Measurements from ENCODE around the gene FGF2.
"Not testable (repeated sequence)": the region's sequence is repeated elsewhere in the genome, so short reads cannot be mapped to it uniquely, and the experiment has no call there.

The FGF2 gene

GRCh38 chr4:122826553-122827257 lies at the start of gene FGF2:
TSS of gene FGF2 (plus strand) at chr4:122826831. CDS start at chr4:122827175, 344 bp downstream.
- peak; percentile 28 for DNase-seq

DNA sequence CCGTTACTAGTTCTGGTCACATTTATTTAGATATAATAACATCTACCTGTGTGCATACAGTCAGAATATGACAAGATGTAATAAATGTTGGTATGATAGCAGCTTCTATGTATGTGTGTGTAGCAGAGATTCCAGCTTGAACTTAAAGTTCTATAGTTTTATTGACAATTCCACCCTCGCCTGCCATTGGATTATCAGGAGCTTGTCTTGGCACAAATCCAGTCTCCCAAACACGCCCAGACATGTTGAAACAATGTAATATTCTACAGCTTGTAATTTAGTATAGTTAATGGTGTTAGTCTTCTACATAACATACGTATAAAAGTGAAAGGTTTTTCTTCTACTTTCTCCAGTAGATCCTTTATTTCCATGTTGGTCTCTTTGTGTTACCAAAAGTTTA lies 49.7 kb upstream of the FGF2 start:
- peak; percentile 4 for DNase-seq

GRCh38 chr4:122777846-122778673 lies 48.6 kb upstream of the FGF2 start:
- no peak for DNase-seq

- DNase-seq = no peak
Observed at GRCh38 chr4:122781486-122781885, 45.1 kb upstream of the FGF2 start.

- no peak for DNase-seq
Observed at GRCh38 chr4:122783301-122784215, 43.1 kb upstream of the FGF2 start.

GRCh38 chr4:122784261-122784660 lies 42.4 kb upstream of the FGF2 start:
- no peak for DNase-seq

DNA sequence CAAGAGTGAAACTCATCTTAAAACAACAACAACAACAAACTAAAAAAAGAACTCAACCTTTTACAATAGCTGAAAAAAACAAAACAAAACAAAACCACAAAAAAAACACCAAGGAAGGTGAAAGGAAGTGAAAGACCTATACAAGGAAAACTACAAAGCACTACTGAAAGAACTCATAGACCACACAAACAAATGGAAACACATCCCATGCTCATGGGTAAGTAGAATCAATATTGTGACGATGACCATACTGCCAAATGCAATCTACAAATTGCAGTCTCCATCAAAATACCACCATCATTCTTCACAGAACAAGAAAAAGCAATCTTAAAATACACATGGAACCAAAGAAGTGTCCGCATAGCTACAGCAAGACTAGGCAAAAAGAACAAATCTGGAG lies 41.5 kb upstream of the FGF2 start:
- no peak for DNase-seq

DNA sequence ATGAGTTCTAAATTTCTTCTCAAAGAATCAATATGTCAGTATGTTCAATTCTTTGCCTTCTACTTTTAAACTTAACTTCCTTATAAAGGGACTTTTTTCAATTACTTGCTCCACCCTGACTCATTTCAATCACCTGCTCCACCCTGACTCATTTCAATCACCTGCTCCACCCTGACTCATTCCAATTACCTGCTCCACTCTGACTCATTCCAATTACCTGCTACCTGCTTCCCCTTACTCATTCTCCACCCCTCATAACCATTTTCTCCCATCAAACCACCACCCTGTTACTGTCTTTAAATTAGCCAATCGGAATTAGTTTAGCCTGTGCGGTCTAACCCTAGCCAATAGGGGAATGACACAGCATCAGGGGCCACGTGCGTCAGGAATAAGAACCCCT lies 40.3 kb upstream of the FGF2 start:
- DNase-seq = not testable (repeated sequence)

GRCh38 chr4:122786920-122787319 lies 39.7 kb upstream of the FGF2 start:
- not testable (repeated sequence) for DNase-seq

GRCh38 chr4:122787940-122788339 lies 38.7 kb upstream of the FGF2 start:
- no peak for DNase-seq

GRCh38 chr4:122788935-122789334 lies 37.7 kb upstream of the FGF2 start:
- DNase-seq = no peak

DNA sequence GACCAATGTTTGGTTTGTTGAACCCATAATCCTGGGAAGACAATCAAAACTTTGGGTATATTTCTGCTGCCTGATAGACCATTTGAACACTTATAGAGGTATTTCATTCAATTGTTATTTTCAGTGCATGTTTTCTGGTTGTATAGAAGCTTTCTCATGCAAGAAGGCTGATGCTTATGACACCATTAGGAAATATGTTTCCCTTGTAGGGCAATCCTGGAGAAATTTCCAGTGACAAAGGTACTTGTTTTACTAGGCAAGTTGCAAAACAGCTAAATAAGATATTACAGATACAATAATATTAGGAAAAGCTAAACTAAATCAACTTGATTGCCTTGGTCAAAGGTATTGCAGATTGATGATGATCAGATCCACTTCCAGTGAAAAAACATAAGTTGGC lies 32.8 kb upstream of the FGF2 start:
- DNase-seq = no peak

DNA sequence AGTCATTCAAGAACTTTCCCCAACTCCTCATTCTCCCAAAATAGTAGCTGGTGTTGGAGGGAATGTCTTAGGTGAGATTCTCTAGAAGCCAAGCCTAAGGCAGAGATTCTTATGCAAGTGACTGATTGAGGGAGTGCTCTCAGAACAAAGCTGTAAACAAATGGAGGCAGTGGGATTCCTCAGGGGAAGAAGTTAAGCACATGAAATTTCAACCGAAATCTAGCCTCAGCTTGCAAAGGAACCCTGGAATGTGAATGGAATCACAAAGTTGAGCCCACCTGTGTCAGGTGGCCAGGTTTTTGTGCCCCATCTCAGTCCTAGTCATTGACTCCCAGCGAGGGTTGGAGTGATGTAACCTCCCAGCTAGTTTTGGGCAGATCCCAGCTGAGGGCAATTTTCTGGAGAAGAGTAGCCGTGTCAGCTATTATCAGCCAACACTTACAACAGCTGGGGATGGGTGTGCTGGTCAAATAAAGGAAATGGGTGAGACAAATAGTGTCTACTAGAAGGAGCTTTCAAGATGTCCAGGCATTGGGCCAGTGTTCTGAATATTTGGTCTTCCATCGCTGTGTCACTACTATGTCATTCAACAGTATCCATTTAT lies 29.7 kb upstream of the FGF2 start:
- no peak for DNase-seq

DNA sequence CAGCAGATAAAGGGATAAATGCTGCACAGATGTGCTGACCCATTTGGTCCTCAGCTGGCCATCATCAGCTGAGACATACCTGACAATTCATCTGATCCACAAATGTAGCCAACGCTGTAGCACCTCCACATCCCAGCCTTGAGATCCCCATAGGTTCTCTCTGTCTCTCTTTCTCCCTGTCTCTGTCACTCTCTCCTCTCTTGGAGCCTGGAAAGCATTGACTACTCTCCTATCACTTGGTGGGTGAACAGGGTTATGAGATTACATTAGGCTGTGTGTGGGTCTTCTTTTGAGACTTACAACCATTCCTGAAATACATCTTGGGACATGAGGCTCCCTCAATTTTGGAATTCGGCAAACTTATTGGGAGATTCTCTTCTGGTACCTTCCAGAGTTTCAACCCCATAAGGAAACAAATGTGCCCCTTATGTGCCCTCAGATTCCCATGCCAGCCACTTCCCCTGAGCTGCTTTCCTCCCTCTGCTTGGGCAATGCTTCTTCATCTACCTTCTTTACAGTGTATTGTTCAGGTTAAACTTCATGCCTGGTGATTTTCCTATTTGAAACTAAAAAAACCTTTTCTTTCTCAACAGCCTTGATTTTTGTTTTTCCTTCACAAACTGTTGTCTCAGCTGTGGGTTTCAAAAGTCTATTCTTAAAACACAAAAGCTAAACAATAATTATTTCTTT lies 29.1 kb upstream of the FGF2 start:
- no peak for DNase-seq

- peak; percentile 1 for DNase-seq
Observed at GRCh38 chr4:122798101-122798500, 28.5 kb upstream of the FGF2 start.

DNA sequence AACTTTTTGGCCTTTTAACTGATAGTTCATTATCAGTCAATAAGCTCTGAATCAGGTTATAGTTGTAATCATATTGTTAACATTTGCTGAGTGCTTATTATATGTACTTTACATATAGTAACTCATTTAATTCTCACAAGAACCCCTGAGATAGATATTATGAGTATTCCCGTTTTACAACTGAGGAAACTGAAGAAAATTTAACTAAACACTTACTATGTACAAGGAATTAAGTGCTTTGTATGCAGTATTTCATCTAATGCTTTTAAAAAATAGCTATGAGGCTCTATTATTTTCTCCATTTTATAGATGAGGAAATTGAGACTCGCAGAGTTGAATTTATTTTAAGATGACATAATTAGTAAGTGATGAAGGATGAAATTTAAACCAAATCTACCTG lies 27.7 kb upstream of the FGF2 start:
- DNase-seq = no peak

DNA sequence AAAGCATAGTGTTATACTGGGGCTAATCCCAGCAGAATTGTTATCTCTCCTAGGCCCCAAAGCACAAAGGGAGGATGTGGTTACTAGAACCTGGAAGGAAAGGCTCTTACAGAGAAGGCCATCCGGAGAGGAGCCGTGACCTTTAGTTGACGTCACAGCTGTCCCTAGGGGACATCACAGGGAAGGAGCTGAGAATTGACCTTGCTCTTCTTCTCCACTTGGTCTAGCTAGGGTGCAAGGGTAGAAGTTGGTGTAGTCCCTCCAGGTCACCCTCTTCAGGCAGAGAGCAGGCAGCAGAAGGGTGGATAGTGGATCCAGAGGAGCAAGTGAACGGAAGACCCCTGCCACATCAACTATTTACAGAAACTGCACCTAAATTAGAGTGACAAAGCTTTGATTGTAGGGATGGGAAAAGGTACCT lies 22.8 kb upstream of the FGF2 start:
- peak; percentile 0 for DNase-seq

- no peak for DNase-seq
Observed at GRCh38 chr4:122806981-122807679, 19.5 kb upstream of the FGF2 start.

DNA sequence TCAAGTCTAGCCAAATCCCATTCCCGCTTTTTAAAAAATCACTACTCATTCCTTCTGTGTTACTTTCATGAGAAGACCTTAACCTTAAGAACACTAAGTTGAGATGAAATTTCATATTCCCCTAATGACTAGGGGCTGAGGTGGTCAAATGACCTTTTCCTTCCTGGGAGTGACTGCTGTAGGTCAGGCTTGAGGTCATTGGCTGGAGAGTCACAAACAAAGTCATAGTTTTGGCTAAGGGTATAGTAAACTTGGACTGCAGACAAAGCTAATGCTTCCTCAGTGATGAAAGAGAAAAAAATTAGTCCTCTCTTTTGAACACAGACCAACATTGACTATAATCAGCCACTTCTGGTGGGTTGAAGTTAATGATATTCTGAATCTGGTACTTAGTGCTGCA lies 16.0 kb upstream of the FGF2 start:
- no peak for DNase-seq

GRCh38 chr4:122811781-122812180 lies 14.8 kb upstream of the FGF2 start:
- DNase-seq = not testable (repeated sequence)

DNA sequence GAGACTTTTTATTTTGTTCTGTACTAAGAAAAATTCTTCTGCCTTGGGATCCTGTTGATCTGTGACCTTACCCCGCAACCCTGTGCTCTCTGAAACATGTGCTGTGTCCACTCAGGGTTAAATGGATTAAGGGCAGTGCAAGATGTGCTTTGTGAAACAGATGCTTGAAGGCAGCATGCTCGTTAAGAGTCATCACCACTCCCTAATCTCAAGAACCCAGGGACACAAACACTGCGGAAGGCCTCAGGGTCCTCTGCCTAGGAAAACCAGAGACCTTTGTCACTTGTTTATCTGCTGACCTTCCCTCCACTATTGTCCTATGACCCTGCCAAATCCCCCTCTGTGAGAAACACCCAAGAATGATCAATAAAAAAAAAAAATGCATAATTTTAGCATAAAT lies 13.8 kb upstream of the FGF2 start:
- DNase-seq = not testable (repeated sequence)

GRCh38 chr4:122814426-122814825 lies 12.2 kb upstream of the FGF2 start:
- no peak for DNase-seq

Measured in NCI-H82 (cell line).